SU-DHL-6 (cell line): ENCODE measurements around the gene GPR42.
A peak's percentile ranks its signal among the peaks of the same experiment; 100 is the strongest.

Experiments used
- H2AFZ ChIP-seq: fragments of 200-600 bp; sonication (generic); 2 replicates; pipeline ENCODE4 v1.6.1; 2014; ENCODE audit warnings: low read depth, mild to moderate bottlenecking, moderate library complexity, mixed read lengths, antibody characterized with exemption, low read length; ENCODE audit not compliant: severe bottlenecking
- H3F3A ChIP-seq: fragments of 200-600 bp; shearing (Covaris generic); 2 replicates; pipeline ENCODE4 v1.6.0; 2016; ENCODE audit warnings: antibody characterized with exemption, mild to moderate bottlenecking; ENCODE audit not compliant: insufficient read depth
- H3K27ac ChIP-seq: fragments of 200-600 bp; sonication (generic); 2 replicates; pipeline ENCODE4 v1.5.1; 2016; ENCODE audit warnings: low read depth, mild to moderate bottlenecking, low read length, moderate library complexity, mixed read lengths
- H3K27me3 ChIP-seq: fragments of 200-600 bp; sonication (generic), shearing (Covaris generic); 2 replicates; pipeline ENCODE4 v1.6.0; 2014; ENCODE audit warnings: mild to moderate bottlenecking, low read length
- H3K36me3 ChIP-seq: fragments of 200-600 bp; sonication (generic); 2 replicates; pipeline ENCODE4 v1.6.1; 2014; ENCODE audit warnings: mild to moderate bottlenecking, low read length, mixed read lengths
- H3K4me2 ChIP-seq: fragments of 300-600, 200-600 bp; shearing (Covaris generic), sonication (generic); 2 replicates; pipeline ENCODE4 v1.6.0; 2014; ENCODE audit warnings: low read length, low read depth, mild to moderate bottlenecking; ENCODE audit not compliant: poor library complexity, severe bottlenecking
- H3K4me3 ChIP-seq: fragments of 200-600 bp; sonication (generic); 2 replicates; pipeline ENCODE4 v1.5.1; 2014; ENCODE audit warnings: antibody characterized with exemption, low read length, mild to moderate bottlenecking, mixed read lengths; ENCODE audit not compliant: insufficient read depth, poor library complexity, severe bottlenecking
- H3K79me2 ChIP-seq: fragments of 200-600 bp; sonication (generic); 2 replicates; pipeline ENCODE4 v1.6.1; 2014; ENCODE audit warnings: mild to moderate bottlenecking, low read length, moderate library complexity; ENCODE audit not compliant: insufficient read depth
- H3K9ac ChIP-seq: fragments of 200-600 bp; sonication (generic); 2 replicates; pipeline ENCODE4 v1.7.0; 2014; ENCODE audit warnings: mild to moderate bottlenecking, low read length
- H3K9me2 ChIP-seq: fragments of 200-600 bp; sonication (generic); replicated peaks from 2 replicates; pipeline ENCODE4 v1.6.1; 2014; ENCODE audit warnings: low read length; ENCODE audit not compliant: insufficient read depth
- H3K9me3 ChIP-seq: fragments of 200-600 bp; sonication (generic); 2 replicates; pipeline ENCODE4 v1.6.1; 2014; ENCODE audit warnings: low read length, mixed read lengths; ENCODE audit not compliant: insufficient read depth
- H4K20me1 ChIP-seq: fragments of 200-600 bp; sonication (generic); 2 replicates; pipeline ENCODE4 v1.6.1; 2014; ENCODE audit warnings: low read depth, mild to moderate bottlenecking, antibody characterized with exemption, low read length, moderate library complexity, mixed read lengths
- EZH2phosphoT487 ChIP-seq: fragments of 200-600 bp; sonication (generic), shearing (Covaris generic); conservative IDR thresholded peaks from 2 replicates; pipeline ENCODE4 v1.6.1; 2018; ENCODE audit warnings: mild to moderate bottlenecking, antibody characterized with exemption, low read length, moderate library complexity, mixed read lengths
- TF ChIP-seq, protein P1 (sequence below): fragments of 200-600 bp; sonication (generic); IDR thresholded peaks from one replicate; pipeline ENCODE4 v1.5.1; 2017; ENCODE audit warnings: antibody characterized with exemption, mild to moderate bottlenecking, low read length, moderate library complexity; ENCODE audit not compliant: insufficient read depth, poor library complexity, severe bottlenecking

GPR42 gene

GRCh38 chr19:35370722-35371121 is at the start of gene GPR42:
Gene GPR42, plus strand, starts transcription at chr19:35371068. Its CDS starts 292 bp downstream, at chr19:35371360.
- Histone ChIP-seq H3K9me3 (no peaks in the 10 kb centered on the region), H2AFZ (no peak within 1 kb of the TSS), H3K79me2 (no peaks in the 10 kb centered on the region), H3K4me2 (no peak within 1 kb of the TSS), H4K20me1 (no peaks in the 10 kb centered on the region), H3F3A (no peaks in the 10 kb centered on the region), H3K27me3 (no peaks in the 10 kb centered on the region), H3K36me3 (no peaks in the 10 kb centered on the region), H3K9ac (no peak within 1 kb of the TSS), H3K27ac (no peak within 1 kb of the TSS), H3K4me3 (no peak within 1 kb of the TSS), H3K9me2 (no peaks in the 10 kb centered on the region)
- TF ChIP-seq EZH2phosphoT487: no peak
- TF ChIP-seq, protein P1, sequence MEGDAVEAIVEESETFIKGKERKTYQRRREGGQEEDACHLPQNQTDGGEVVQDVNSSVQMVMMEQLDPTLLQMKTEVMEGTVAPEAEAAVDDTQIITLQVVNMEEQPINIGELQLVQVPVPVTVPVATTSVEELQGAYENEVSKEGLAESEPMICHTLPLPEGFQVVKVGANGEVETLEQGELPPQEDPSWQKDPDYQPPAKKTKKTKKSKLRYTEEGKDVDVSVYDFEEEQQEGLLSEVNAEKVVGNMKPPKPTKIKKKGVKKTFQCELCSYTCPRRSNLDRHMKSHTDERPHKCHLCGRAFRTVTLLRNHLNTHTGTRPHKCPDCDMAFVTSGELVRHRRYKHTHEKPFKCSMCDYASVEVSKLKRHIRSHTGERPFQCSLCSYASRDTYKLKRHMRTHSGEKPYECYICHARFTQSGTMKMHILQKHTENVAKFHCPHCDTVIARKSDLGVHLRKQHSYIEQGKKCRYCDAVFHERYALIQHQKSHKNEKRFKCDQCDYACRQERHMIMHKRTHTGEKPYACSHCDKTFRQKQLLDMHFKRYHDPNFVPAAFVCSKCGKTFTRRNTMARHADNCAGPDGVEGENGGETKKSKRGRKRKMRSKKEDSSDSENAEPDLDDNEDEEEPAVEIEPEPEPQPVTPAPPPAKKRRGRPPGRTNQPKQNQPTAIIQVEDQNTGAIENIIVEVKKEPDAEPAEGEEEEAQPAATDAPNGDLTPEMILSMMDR: no peak

DNA sequence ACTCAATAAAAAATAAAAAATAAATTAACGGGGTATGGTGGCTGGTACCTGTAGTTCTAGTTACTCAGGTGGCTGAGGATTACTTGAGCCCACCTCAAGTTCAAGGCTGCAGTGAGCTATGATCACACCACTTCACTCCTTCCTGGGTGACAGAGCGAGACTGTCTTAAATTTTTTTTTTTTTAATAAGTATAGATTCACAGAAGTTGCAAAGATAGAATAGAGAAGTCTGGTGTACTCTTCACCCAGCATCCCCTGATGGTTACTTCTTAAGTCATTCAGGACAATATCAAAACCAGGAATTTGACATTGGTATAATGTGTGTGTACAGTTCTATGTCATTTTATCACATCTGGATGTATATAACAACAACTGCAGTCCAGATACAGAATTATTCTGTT is 49.6 kb upstream of the GPR42 start:
- TF ChIP-seq, protein P1: no peak
- TF ChIP-seq EZH2phosphoT487: no peak
- no peaks in the 10 kb centered on the region for H3K27me3 ChIP-seq
- no peak overlapping the region for H3K4me3 ChIP-seq
- no peaks in the 10 kb centered on the region for H3K36me3 ChIP-seq
- no peak overlapping the region for H2AFZ ChIP-seq
- H3K27ac ChIP-seq: peak overlapping the region; percentile 68
- H3K79me2 ChIP-seq: no peaks in the 10 kb centered on the region
- H3K9me2 ChIP-seq: no peaks in the 10 kb centered on the region
- H4K20me1 ChIP-seq: no peaks in the 10 kb centered on the region
- no peak overlapping the region for H3K9ac ChIP-seq
- H3K9me3 ChIP-seq: peaks cover 10% of the 10 kb centered on the region; the same call in 1 of the 2 replicates
- H3F3A ChIP-seq: peaks cover 45% of the 10 kb centered on the region
- H3K4me2 ChIP-seq: peak overlapping the region; percentile 57

DNA sequence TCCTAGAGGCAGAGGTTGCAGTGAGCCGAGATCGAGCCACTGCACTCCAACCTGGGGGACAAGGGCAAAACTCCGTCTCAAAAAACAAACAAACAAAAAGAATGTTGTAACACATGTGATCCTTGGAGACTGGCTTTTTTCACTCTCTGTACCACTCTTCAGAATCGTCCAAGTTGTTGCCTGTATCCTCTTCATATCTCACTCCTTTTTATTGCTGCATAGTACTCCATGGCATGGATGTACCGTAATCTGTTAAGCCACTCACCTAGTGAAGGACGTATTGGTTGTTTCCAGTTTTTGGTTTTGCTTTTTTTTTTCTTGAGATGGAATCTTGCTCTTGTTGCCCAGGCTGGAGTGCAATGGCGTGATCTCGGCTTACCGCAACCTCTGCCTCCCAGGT is 48.9 kb upstream of the GPR42 start:
- Histone ChIP-seq H4K20me1 (no peaks in the 10 kb centered on the region), H3K9ac (no peak overlapping the region), H3K36me3 (no peaks in the 10 kb centered on the region), H3K4me3 (no peak overlapping the region), H3K4me2 (no peak overlapping the region), H3F3A (peaks cover 45% of the 10 kb centered on the region), H3K27me3 (no peaks in the 10 kb centered on the region), H3K9me2 (no peaks in the 10 kb centered on the region), H3K27ac (no peak overlapping the region), H3K9me3 (peaks cover 10% of the 10 kb centered on the region; the same call in 1 of the 2 replicates), H2AFZ (no peak overlapping the region), H3K79me2 (no peaks in the 10 kb centered on the region)
- TF ChIP-seq, protein P1: no peak
- no peak for TF ChIP-seq EZH2phosphoT487

GRCh38 chr19:35327642-35328041 is 43.2 kb upstream of the GPR42 start:
- Histone ChIP-seq H3K27ac (no peak overlapping the region), H3K4me2 (no peak overlapping the region), H3K36me3 (peaks cover 6% of the 10 kb centered on the region; the same call in 1 of the 2 replicates)

More at GRCh38 chr19:35327642-35328041, 43.2 kb upstream of the GPR42 start:
- TF ChIP-seq, protein P1: no peak
- TF ChIP-seq EZH2phosphoT487: no peak
- Histone ChIP-seq H2AFZ (no peak overlapping the region), H3K27me3 (no peaks in the 10 kb centered on the region), H3K79me2 (peaks cover 32% of the 10 kb centered on the region), H3F3A (peaks cover 51% of the 10 kb centered on the region), H3K9me2 (no peaks in the 10 kb centered on the region), H3K9me3 (no peaks in the 10 kb centered on the region), H3K4me3 (no peak overlapping the region), H3K9ac (no peak overlapping the region), H4K20me1 (no peaks in the 10 kb centered on the region; the same call in 1 of the 2 replicates)
